Pons (tissue), 1 donor: ENCODE results near the gene RILPL1.
"Not testable (repeated sequence)": the region's sequence is repeated elsewhere in the genome, so short reads cannot be mapped to it uniquely, and the experiment has no call there.

Experiments
- DNase-seq: peaks from one replicate; pipeline ENCODE4 v3.0.0-alpha.2; 2016; ENCODE audit warnings: low spot score

The RILPL1 gene

GRCh38 chr12:123533672-123534643 is at the start of gene RILPL1:
RILPL1 (minus strand) TSS chr12:123533719; CDS start chr12:123533482, 237 bp downstream.
- DNase-seq: peak; percentile 43

GRCh38 chr12:123580772-123581171 is 47.3 kb upstream of the RILPL1 start:
- no peak for DNase-seq

- not testable (repeated sequence) for DNase-seq
Observed at GRCh38 chr12:123578829-123579228, 45.3 kb upstream of the RILPL1 start.

GRCh38 chr12:123578243-123578642 is 44.7 kb upstream of the RILPL1 start:
- no peak for DNase-seq

- DNase-seq: no peak
Observed at GRCh38 chr12:123576611-123577010, 43.1 kb upstream of the RILPL1 start.

GRCh38 chr12:123573870-123574269 is 40.4 kb upstream of the RILPL1 start:
- DNase-seq: no peak

GRCh38 chr12:123572391-123572790 is 38.9 kb upstream of the RILPL1 start:
- no peak for DNase-seq

- peak; percentile 14 for DNase-seq
Observed at GRCh38 chr12:123571343-123571813, 37.9 kb upstream of the RILPL1 start.

GRCh38 chr12:123559468-123559867 is 25.9 kb upstream of the RILPL1 start:
- peak; percentile 40 for DNase-seq

- DNase-seq: not testable (repeated sequence)
Observed at GRCh38 chr12:123558487-123558886, 25.0 kb upstream of the RILPL1 start.

- not testable (repeated sequence) for DNase-seq
Observed at GRCh38 chr12:123554843-123555242, 21.3 kb upstream of the RILPL1 start.

- DNase-seq: not testable (repeated sequence)
Observed at GRCh38 chr12:123554136-123554535, 20.6 kb upstream of the RILPL1 start.

GRCh38 chr12:123550700-123551099 is 17.2 kb upstream of the RILPL1 start:
- no peak for DNase-seq

GRCh38 chr12:123548107-123548506 is 14.6 kb upstream of the RILPL1 start:
- no peak for DNase-seq

- no peak for DNase-seq
Observed at GRCh38 chr12:123546281-123546680, 12.8 kb upstream of the RILPL1 start.

- DNase-seq: no peak
Observed at GRCh38 chr12:123543541-123543940, 10.0 kb upstream of the RILPL1 start.

- no peak for DNase-seq
Observed at GRCh38 chr12:123540899-123541662, 7.6 kb upstream of the RILPL1 start.

- DNase-seq: not testable (repeated sequence)
Observed at GRCh38 chr12:123535952-123536351, 2.4 kb upstream of the RILPL1 start.

- no peak for DNase-seq
Observed at GRCh38 chr12:123532808-123533649, 490 bp downstream of the RILPL1 start.

- DNase-seq: peak; percentile 60
Observed at GRCh38 chr12:123532019-123532418, 1.5 kb downstream of the RILPL1 start.

- peak; percentile 23 for DNase-seq
Observed at GRCh38 chr12:123531091-123531490, 2.4 kb downstream of the RILPL1 start.

GRCh38 chr12:123530668-123531067 is 2.9 kb downstream of the RILPL1 start:
- peak; percentile 10 for DNase-seq
